GM18873 (cell line): ENCODE results near the gene KIAA1549.

Experiments used
- ATAC-seq: cut with Tn5 transposase; IDR thresholded peaks from one replicate; pipeline ENCODE4 v1.9.1; 2021; ENCODE audit warnings: mild to moderate bottlenecking, moderate library complexity, moderate number of reproducible peaks; ENCODE audit not compliant: unreplicated experiment, low FRiP score

Gene KIAA1549

DNA sequence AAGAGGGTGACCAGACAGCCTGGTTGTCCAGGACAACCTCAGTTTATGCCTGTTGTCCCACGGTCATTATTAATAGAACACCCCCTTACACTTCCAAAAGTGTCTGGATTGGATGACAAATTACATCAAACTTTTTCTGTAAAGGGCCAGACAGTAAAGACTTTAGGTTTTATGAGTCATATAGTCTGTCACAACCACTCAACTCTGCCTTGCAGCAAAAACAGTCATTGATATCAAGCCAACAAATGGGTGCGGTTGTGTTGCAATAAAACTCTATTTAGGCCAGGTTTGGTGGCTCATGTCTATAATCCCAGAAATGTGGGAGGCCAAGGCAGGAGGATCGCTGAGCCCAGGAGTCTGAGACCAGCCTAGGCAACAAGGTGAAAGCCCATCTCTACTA, 116.5 kb downstream of the KIAA1549 start:
- no peak for ATAC-seq

DNA sequence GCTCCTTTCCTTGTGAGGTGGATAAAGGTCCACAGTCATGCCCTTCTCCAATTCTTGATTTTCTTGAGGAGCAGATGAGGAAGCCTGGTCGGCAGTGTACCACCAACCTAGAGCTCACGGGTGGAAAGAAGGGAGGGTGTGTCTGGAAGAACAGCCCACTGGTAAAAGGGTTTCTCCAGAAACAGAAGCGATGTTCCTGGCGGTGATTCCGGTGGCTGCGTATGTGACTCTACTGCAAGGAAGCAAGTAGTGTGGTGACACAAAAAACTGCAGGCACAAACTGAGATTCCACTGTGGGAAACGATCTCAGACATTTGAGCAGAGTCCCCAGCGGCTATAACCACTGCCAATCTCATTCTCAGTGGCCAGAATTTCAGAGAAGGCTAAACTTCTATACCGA, 117.3 kb downstream of the KIAA1549 start:
- ATAC-seq: no peak

DNA sequence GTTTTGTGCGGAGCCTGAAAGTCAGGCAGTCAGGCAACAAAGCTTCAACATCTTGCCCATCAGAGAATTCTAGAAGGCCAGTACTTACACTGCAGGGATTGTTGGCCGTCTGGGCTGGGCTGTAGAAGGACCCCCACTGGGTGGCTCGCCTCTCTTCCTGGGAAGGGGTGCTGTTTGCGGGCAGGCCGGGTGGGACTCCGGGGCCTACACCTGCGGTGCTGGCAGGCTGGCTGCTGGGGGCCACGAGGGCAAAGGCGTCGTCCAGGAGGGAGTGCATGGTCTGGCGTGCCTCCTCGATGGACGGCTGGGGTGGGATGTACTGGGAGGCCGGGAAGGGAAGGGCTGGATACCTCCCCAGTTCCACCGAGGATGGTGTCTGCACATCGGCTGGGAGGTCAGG, 120.1 kb downstream of the KIAA1549 start:
- no peak for ATAC-seq

- ATAC-seq: no peak
Measured at GRCh38 chr7:138857728-138858127, 123.5 kb downstream of the KIAA1549 start.

DNA sequence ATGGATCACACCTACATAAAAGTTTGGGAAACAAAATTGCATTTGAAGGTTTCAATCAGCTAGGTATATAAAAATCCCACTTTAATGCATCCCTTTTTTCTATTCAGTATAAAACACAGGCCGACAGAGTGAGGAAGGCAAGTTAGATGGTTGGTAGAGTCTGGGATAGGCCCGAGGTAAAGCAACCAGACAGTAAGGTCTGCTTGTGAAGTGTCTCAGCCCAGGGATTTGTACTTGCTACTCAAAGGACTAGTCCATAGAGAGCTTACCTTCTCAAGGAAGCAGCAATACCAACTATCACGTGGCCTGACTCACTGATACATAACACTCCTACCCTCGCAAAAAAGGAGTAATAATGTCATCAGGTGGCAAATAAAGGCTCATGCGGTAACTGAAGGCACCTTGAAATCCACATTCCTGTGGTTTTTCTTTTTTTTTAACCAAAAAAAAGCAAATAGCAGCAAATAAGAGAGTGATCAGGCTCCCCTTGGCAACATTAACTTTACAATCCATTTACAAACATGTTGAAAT, 127.0 kb downstream of the KIAA1549 start:
- no peak for ATAC-seq

DNA sequence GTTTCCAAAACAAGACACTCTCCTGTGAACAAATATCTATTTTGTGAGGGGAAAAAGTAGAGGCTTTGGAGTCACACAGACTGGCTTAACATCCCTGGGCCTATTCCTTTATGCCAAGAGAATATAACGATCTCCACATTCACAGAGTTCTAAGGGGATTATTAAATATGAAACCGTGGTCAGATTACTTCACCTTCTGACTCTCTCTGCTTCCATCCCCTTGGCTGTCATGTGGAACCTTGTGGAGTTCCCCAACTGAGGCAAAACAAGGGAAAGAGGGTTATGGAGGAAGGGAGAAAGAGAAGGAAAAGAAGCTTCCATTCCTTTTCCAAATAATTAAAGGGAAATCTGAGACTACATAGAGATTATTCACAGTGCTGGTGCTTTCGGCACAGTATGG, 127.7 kb downstream of the KIAA1549 start:
- no peak for ATAC-seq

- no peak for ATAC-seq
Measured at GRCh38 chr7:138852469-138852868, 128.7 kb downstream of the KIAA1549 start.

- no peak for ATAC-seq
Measured at GRCh38 chr7:138849701-138850100, 131.5 kb downstream of the KIAA1549 start.

- ATAC-seq: no peak
Measured at GRCh38 chr7:138848056-138848980, 132.9 kb downstream of the KIAA1549 start.

DNA sequence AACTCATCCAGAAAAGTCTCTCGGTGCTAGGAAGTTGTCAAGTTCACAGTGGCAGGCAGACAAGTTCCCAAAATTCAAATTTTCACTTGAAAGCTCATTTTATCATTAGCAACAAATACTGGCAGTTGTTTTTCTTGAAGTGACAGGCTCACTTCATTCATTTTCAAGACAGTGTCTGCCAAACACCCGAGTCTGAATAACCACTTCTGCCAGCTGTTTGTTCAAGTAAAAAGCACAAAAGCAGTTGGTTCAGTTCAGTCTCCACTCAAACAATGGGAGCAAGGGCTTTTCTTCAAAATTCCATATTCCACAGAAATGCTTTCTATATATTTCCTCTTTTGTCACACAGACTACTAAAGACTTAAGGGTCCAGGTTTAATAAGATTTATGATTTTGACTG, 135.5 kb downstream of the KIAA1549 start:
- ATAC-seq: no peak

DNA sequence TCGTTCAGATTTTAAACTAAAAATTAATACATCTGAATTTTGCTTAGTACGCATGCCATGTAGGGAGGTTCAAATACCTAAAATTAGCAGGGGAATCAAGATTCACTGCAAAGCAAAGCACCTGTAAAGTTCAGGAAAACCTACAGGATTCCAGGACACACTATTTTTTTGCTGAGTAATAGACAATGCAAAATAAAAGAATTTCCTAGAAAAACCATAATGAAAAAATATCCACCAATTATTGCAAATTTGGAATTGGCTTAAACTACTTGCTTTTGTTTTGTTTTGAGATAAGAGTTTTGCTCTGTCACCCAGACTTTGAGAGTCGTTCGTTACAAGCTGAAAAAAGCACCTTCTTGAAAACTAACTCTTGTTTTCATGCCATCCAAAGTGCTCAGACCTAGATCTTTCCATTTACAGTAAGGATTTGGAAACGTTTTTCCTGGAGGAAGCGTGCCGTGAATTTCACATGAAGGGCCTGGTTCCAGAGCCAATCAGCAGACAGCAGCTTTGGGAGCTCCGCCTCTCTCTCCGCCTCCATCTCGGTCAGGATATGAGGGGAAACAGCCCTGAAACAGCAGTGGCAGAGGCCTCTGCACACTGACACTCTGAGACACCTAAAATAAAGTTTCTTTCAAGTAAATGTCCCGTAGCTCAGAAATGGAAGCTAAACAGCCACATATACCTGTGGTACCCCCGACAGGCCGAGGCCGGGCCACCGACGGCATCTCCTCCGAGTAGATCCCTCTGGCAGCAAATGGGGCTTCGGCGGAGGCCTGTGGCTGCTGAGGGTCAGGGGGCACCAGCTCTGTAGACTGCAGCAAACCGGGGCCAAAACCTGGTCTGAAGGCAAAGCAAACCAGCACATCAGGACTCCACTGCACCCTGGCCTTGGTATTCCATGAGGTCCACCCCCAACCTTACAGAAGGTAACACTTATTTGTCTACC, 137.3 kb downstream of the KIAA1549 start:
- no peak for ATAC-seq

DNA sequence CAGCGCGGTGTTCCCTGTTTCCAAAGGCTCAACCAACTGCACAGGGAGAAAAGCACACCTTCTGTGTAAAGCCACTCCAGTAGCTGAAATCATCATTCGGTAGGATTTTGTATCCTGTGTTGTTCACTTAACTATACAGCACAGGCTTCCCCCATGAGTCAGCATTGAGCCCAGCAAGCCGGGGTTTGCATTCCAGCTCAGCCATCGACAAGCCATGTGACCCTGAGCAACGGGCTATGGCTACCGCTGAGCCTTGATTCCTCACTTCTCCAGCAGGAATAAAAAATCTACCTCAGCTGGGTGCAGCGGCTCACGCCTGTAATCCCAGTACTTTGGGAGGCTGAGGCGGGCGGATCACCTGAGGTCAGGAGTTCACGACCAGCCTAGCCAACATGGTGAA, 139.1 kb downstream of the KIAA1549 start:
- no peak for ATAC-seq

DNA sequence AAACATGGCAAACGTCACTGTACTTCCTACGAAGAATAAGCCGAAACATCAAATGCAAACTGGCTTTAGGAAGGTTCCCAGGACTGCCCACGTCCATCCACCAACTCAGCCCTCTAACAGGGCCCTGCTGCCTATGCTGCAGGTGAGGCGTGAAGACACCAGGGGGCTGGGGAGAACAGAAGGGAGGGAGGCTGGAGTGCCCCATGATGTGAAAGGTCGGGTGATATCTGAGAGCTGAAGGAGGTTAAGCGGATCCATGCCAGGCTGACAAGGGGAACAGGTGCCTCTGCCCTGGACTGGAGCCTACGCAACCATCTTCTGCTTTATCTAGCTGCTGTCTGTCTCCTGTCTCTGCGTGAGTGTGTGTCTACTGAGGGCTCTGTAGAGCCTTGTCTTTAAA, 143.0 kb downstream of the KIAA1549 start:
- ATAC-seq: no peak

GRCh38 chr7:138837627-138838026, 143.6 kb downstream of the KIAA1549 start:
- no peak for ATAC-seq

DNA sequence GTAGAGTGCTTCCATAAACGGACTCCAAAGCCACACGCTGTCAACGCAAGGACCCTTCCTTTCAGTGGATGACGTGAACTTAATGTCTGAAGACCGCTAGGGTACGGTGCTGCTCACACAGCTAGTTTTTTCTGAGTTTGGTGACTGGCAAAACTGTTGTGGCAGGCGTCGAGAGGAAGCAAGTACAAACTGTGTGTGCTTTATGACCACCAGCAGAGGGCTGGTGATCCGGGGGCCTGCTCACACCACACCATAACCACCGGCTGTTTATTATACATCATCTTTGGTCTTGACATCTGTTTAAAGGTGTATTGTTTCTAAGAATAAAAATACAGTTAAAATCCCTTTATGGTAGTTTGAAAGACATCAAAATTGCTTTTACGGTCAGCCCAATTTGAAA, 146.1 kb downstream of the KIAA1549 start:
- no peak for ATAC-seq

DNA sequence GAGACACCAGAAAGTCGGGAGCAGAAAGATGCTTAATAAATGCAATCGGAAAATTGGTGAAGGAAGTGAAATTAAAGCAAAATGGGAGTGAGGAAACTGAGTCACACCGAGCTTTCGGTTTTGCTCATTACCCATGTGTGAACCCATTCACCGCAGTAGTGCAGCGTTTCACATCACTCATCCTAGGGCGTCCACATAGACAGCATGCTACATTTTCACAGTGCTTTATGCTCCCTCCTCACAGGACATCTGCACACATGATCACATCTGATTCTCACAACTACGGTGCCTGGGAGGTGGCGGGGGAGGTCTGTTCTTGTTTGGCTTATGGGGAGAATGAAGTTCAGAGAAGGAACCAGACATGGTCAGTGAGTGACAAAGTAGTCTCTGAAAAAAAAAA, 146.6 kb downstream of the KIAA1549 start:
- no peak for ATAC-seq

DNA sequence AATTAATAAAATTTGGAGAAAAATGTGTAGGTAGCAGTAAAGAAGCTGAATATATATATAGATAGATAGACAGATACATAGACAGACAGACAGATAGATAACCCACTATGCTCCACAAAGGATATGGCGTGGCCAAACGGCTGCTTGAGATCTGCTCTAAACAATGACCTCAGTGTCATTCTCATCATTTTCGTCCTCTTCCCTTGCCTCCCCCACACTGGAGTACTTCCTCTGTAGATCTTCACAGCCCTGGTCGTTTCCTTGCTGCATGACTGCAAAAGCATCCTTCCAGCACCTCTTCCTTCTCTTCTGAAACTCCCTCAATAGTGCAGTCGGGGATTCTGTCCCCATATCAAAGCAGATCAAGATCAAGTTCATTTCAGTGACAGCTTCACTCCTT, 147.6 kb downstream of the KIAA1549 start:
- ATAC-seq: no peak

- no peak for ATAC-seq
Measured at GRCh38 chr7:138832966-138833365, 148.2 kb downstream of the KIAA1549 start.

- no peak for ATAC-seq
Measured at GRCh38 chr7:138829335-138829734, 151.9 kb downstream of the KIAA1549 start.

DNA sequence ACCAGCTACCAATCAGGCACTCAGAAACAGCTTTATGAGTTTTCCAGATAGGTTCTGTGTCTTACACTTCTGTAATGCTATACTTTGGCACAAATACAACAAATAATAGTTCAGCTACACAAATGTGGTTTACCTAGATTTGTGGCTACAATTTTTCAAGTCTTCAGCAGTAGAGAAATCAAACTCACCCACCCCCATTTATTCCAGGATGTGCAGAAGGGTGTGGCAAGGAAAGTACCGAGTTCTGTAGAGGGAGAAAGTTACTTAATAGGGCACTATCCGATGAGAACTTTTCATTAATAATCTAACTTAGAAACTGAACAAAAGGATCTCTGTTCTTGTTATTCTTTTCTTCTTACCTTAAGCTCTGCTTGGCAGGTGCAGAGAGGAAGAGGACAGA, 152.9 kb downstream of the KIAA1549 start:
- ATAC-seq: no peak
